ENCODE data around the gene PER2. TPM values are rescaled to one million over a fixed set of nuclear protein-coding genes. Genes with fewer than 3 reads are reported as not detected.

The PER2 gene
- total and polyA plus RNA-seq, 2 donors (not counting 3 experiments of a cell fraction or from before 2014, with no cell fraction given) = 0.86 to 3.8 TPM

GRCh38 chr2:238262496-238263122 is 25.8 kb downstream of the PER2 start:
- no TSS peak for BruUV-seq (replicated peaks)
- no peak overlapping the region for H2AFZ ChIP-seq (ENCODE audit: low read depth, low read length)
- H3K9ac ChIP-seq (replicated peaks; ENCODE audit: extremely low read depth, insufficient read depth, low read length) = no peak overlapping the region
- H3K27ac ChIP-seq (ENCODE audit: insufficient read depth, low read depth, low read length) = no peak overlapping the region
- intact Hi-C loops (cut with micrococcal nuclease) (loop anchor here (1.0 to 10.0 kb wide), 9 partner anchors 22 to 748 kb away; partner anchors contain the start of genes HES6, ILKAP, PER2 and TRAF3IP1), dilution Hi-C loops (cut with MboI; ENCODE audit: extremely low pct_ligation_motif_present, low sequenced_read_pairs) (no loop called here)
- no peaks in the 10 kb centered on the region for H3K36me3 ChIP-seq (ENCODE audit: control insufficient read depth in 2 of 2, extremely low read depth in 1 of 2, insufficient read depth in 2 of 2, low read length in 2 of 2)
- CTCF ChIA-PET = interaction anchor here (0.6 to 3.2 kb wide), 53 partner anchors 9 to 752 kb away, joined by 3 to 74 read pairs (median 5); partner anchors contain the start of genes ERFE, HES6, PER2 and RAMP1
- DNase-seq (ENCODE audit: low read depth, low spot score) (no peak), FAIRE-seq (no peak)
- H3K4me2 ChIP-seq (ENCODE audit: insufficient read depth, low read length) = no peak overlapping the region
- H3K4me3 ChIP-seq (replicated peaks in 1 of 3; ENCODE audit: insufficient read depth in 1 of 3, low read depth in 1 of 3, low read length in 3 of 3) = no peak overlapping the region
- H3K27me3 ChIP-seq (ENCODE audit: control insufficient read depth in 2 of 2, insufficient read depth in 2 of 2, low read length in 2 of 2) = no peaks in the 10 kb centered on the region
- H3K4me1 ChIP-seq (ENCODE audit: control insufficient read depth, extremely low read depth, insufficient read depth, low read length) = peaks cover 15% of the 10 kb centered on the region
- no peaks in the 10 kb centered on the region for H4K20me1 ChIP-seq (replicated peaks; ENCODE audit: control insufficient read depth, extremely low read depth, insufficient read depth, low read length)
- no peaks in the 10 kb centered on the region for H3K9me3 ChIP-seq (replicated peaks; ENCODE audit: control insufficient read depth, insufficient read depth, low read length)
- H3K9me1 ChIP-seq (replicated peaks; ENCODE audit: control insufficient read depth, extremely low read depth, insufficient read depth, low read length) = no peaks in the 10 kb centered on the region
- POLR2A ChIA-PET = interaction anchor here (1.2 kb wide), 1 partner anchor 28 kb away, joined by 3 read pairs; no protein-coding TSS in a partner anchor
- H3K79me2 ChIP-seq (ENCODE audit: control insufficient read depth, insufficient read depth, low read length) = no peaks in the 10 kb centered on the region
- TF ChIP-seq FOS (IDR thresholded peaks at IDR 0.05; ENCODE audit: borderline replicate concordance, insufficient read depth, low read length) (no peak), EZH2 (IDR thresholded peaks at IDR 0.05; ENCODE audit: borderline replicate concordance, low read depth, low read length, severe bottlenecking) (no peak), GATA2 (IDR thresholded peaks at IDR 0.05; ENCODE audit: insufficient read depth, insufficient read length, low read depth, low read length) (no peak), JUN (IDR thresholded peaks at IDR 0.05; ENCODE audit: borderline replicate concordance, insufficient read depth, insufficient read length, low read depth) (no peak), MYC (IDR thresholded peaks at IDR 0.05; ENCODE audit: low read depth, low read length) (no peak), MAX (IDR thresholded peaks at IDR 0.05; ENCODE audit: insufficient read depth, insufficient read length) (no peak), POLR2AphosphoS5 (IDR thresholded peaks at IDR 0.05; ENCODE audit: insufficient read depth, low read depth, low read length) (no peak), CTCF (IDR thresholded peaks at IDR 0.05; ENCODE audit: extremely low read depth in 1 of 2, insufficient read depth in 1 of 2, low read depth in 1 of 2, low read length in 2 of 2) (no peak), POLR2A (IDR thresholded peaks at IDR 0.05; ENCODE audit: low read depth, low read length) (no peak)
